Activated naive CD4-positive, alpha-beta T cell treated with anti-CD3 and anti-CD28 coated beads, Interleukin-2, amount 10 ng/mL, durations not matched to agents 7 days and 5 days (primary cell): ENCODE measurements around the gene OR9G4.

ENCODE experiments used
- CTCF ChIA-PET: fragments of 350-600 bp; sonication (Branson Sonifier 250); formaldehyde crosslinking; loops from one replicate; lab custom pipeline; 2021; ENCODE audit warnings: antibody characterized with exemption; lab: Charles Lee
- DNase-seq: peaks from one replicate; pipeline ENCODE4 v3.0.0-alpha.2; 2020
- H3K27ac Mint-ChIP-seq: one replicate; pipeline ENCODE4 v1.8.0; 2021; ENCODE audit warnings: mild to moderate bottlenecking, moderate library complexity, mixed read lengths
- H3K27me3 Mint-ChIP-seq: one replicate; pipeline ENCODE4 v1.8.0; 2021; ENCODE audit warnings: mild to moderate bottlenecking, mixed read lengths
- H3K36me3 Mint-ChIP-seq: one replicate; pipeline ENCODE4 v1.8.0; 2021; ENCODE audit warnings: mixed read lengths
- H3K4me1 Mint-ChIP-seq: one replicate; pipeline ENCODE4 v1.8.0; 2021; ENCODE audit warnings: mixed read lengths
- H3K4me3 Mint-ChIP-seq: one replicate; pipeline ENCODE4 v1.8.0; 2021; ENCODE audit warnings: mild to moderate bottlenecking, moderate library complexity, mixed read lengths
- H3K9me3 Mint-ChIP-seq: one replicate; pipeline ENCODE4 v1.8.0; 2021; ENCODE audit warnings: mixed read lengths

OR9G4 gene

GRCh38 chr11:56748597-56748996, at the start of gene OR9G4:
Gene OR9G4 (minus strand): TSS chr11:56748697. CDS start chr11:56743766, 4,931 bp downstream.
- no peak within 1 kb of the TSS for H3K4me3 Mint-ChIP-seq
- H3K9me3 Mint-ChIP-seq: peaks cover 6% of the 10 kb centered on the region
- CTCF ChIA-PET: no interaction called here
- no peak for DNase-seq
- no peak within 1 kb of the TSS for H3K27ac Mint-ChIP-seq
- H3K27me3 Mint-ChIP-seq: no peaks in the 10 kb centered on the region
- no peaks in the 10 kb centered on the region for H3K36me3 Mint-ChIP-seq
- H3K4me1 Mint-ChIP-seq: no peaks in the 10 kb centered on the region

- no peak for DNase-seq
- CTCF ChIA-PET: interaction anchor here (0.7 to 1.6 kb wide), 2 partner anchors 13 to 158 kb away, joined by 3 to 7 read pairs; no protein-coding TSS in a partner anchor
- no peaks in the 10 kb centered on the region for H3K4me1 Mint-ChIP-seq
- H3K9me3 Mint-ChIP-seq: no peaks in the 10 kb centered on the region
- H3K36me3 Mint-ChIP-seq: no peaks in the 10 kb centered on the region
- peaks cover 3% of the 10 kb centered on the region for H3K27me3 Mint-ChIP-seq
- no peak overlapping the region for H3K27ac Mint-ChIP-seq
- H3K4me3 Mint-ChIP-seq: no peak overlapping the region
These were observed 35.0 kb upstream of the OR9G4 start for GRCh38 chr11:56783448-56784041.

GRCh38 chr11:56782167-56782847, 33.8 kb upstream of the OR9G4 start:
- CTCF ChIA-PET: interaction anchor here (0.7 to 1.6 kb wide), 4 partner anchors 8 to 157 kb away, joined by 3 to 7 read pairs (median 4); no protein-coding TSS in a partner anchor
- Mint-ChIP-seq H3K27me3 (peaks cover 3% of the 10 kb centered on the region), H3K36me3 (no peaks in the 10 kb centered on the region), H3K27ac (no peak overlapping the region), H3K4me1 (no peaks in the 10 kb centered on the region), H3K4me3 (no peak overlapping the region), H3K9me3 (no peaks in the 10 kb centered on the region)
- no peak for DNase-seq

DNA sequence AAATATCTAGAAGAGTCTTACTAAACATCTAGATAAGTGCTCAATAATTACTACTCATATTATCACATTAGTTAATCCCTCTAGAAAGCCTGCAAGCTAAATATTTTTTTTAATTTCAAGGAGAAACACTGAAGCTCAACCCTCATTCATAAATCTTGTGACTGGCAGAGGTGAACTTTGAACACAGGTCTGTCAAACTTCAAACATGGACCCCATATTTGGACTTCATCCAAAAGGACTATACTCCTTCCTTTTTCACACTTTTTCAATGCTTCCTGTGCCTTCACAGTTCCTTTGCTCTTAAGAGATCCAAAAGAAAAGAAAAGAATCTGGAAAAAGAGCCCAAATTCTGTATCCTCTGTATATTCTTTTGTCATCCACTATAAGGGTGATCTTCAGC, 28.3 kb upstream of the OR9G4 start:
- Mint-ChIP-seq H3K27me3 (no peaks in the 10 kb centered on the region), H3K36me3 (no peaks in the 10 kb centered on the region), H3K4me3 (no peak overlapping the region), H3K4me1 (no peaks in the 10 kb centered on the region), H3K27ac (no peak overlapping the region), H3K9me3 (peaks cover under 1% of the 10 kb centered on the region)
- CTCF ChIA-PET: no interaction called here
- no peak for DNase-seq

GRCh38 chr11:56764976-56765375, 16.5 kb upstream of the OR9G4 start:
- H3K4me1 Mint-ChIP-seq: no peaks in the 10 kb centered on the region
- no peaks in the 10 kb centered on the region for H3K27me3 Mint-ChIP-seq
- H3K9me3 Mint-ChIP-seq: no peaks in the 10 kb centered on the region
- CTCF ChIA-PET: no interaction called here
- DNase-seq: no peak
- no peak overlapping the region for H3K4me3 Mint-ChIP-seq
- no peaks in the 10 kb centered on the region for H3K36me3 Mint-ChIP-seq
- no peak overlapping the region for H3K27ac Mint-ChIP-seq

GRCh38 chr11:56751480-56751879, 3.0 kb upstream of the OR9G4 start:
- no peaks in the 10 kb centered on the region for H3K36me3 Mint-ChIP-seq
- no peak for DNase-seq
- no peak overlapping the region for H3K27ac Mint-ChIP-seq
- CTCF ChIA-PET: no interaction called here
- H3K4me3 Mint-ChIP-seq: no peak overlapping the region
- H3K4me1 Mint-ChIP-seq: no peaks in the 10 kb centered on the region
- H3K9me3 Mint-ChIP-seq: peaks cover 5% of the 10 kb centered on the region
- H3K27me3 Mint-ChIP-seq: no peaks in the 10 kb centered on the region

- Mint-ChIP-seq H3K9me3 (peaks cover 6% of the 10 kb centered on the region), H3K4me3 (no peak overlapping the region), H3K36me3 (no peaks in the 10 kb centered on the region), H3K27me3 (no peaks in the 10 kb centered on the region), H3K4me1 (no peaks in the 10 kb centered on the region), H3K27ac (no peak overlapping the region)
- CTCF ChIA-PET: no interaction called here
- no peak for DNase-seq
These were observed 1.7 kb upstream of the OR9G4 start for GRCh38 chr11:56750190-56750589.

GRCh38 chr11:56740886-56741285, 7.6 kb downstream of the OR9G4 start:
- CTCF ChIA-PET: no interaction called here
- Mint-ChIP-seq H3K36me3 (no peaks in the 10 kb centered on the region), H3K4me1 (no peaks in the 10 kb centered on the region), H3K27ac (no peak overlapping the region), H3K27me3 (no peaks in the 10 kb centered on the region), H3K4me3 (no peak overlapping the region), H3K9me3 (peaks cover 13% of the 10 kb centered on the region)
- DNase-seq: no peak

DNA sequence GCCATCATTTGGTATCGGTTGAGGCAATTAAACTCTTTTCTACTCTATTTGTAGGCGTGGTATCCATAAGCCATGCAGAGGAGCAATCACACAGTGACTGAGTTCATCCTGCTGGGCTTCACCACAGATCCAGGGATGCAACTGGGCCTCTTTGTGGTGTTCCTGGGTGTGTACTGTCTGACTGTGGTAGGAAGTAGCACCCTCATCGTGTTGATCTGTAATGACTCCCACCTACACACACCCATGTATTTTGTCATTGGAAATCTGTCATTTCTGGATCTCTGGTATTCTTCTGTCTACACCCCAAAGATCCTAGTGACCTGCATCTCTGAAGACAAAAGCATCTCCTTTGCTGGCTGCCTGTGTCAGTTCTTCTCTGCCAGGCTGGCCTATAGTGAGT, 8.4 kb downstream of the OR9G4 start:
- Mint-ChIP-seq H3K4me3 (no peak overlapping the region), H3K36me3 (no peaks in the 10 kb centered on the region), H3K27ac (no peak overlapping the region), H3K4me1 (no peaks in the 10 kb centered on the region), H3K27me3 (no peaks in the 10 kb centered on the region), H3K9me3 (peaks cover 13% of the 10 kb centered on the region)
- no peak for DNase-seq
- CTCF ChIA-PET: no interaction called here

DNA sequence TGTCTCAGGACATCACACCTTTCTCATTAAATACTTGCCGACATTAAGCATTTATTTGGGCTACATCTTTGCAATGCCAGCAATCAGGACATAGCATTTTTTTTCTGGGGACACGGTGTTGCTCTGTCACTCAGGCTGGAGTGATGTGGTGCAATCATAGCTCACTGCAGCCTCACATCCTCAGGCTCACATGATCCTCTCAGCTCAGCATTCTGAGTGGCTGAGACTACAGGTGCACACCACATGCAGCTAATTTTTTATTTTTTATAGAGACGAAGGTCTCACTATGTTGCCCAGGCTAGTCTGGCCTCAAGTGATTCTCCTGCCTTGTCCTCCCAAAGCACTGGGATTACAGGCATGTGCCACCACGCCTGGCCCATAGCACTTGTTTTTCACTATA, 28.0 kb downstream of the OR9G4 start:
- H3K4me1 Mint-ChIP-seq: no peaks in the 10 kb centered on the region
- H3K27ac Mint-ChIP-seq: no peak overlapping the region
- no peak overlapping the region for H3K4me3 Mint-ChIP-seq
- peaks cover 11% of the 10 kb centered on the region for H3K9me3 Mint-ChIP-seq
- CTCF ChIA-PET: no interaction called here
- no peaks in the 10 kb centered on the region for H3K36me3 Mint-ChIP-seq
- H3K27me3 Mint-ChIP-seq: no peaks in the 10 kb centered on the region
- no peak for DNase-seq

DNA sequence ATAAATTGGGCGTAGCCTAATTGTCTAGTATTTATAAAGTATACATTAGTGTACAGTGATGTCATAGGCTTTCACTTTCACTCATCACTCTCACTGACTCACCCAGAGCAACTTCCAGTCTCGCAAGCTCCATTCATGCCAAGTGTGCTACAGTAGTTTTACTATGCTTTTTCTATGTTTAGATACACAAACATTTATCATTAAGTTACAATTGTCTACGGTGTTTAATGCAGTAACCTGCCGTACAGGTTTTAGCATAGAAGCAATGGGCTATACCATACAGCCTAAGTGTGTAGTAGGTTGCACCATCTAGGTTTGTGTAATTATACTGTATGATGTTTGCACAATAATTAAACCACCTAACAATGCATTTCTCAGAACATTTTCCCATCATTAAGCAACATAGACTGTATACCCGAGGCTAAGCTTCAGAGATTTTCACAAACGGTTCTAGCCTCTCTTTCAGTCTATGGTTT, 32.1 kb downstream of the OR9G4 start:
- no peak for DNase-seq
- H3K27me3 Mint-ChIP-seq: no peaks in the 10 kb centered on the region
- H3K9me3 Mint-ChIP-seq: peaks cover 25% of the 10 kb centered on the region
- no peak overlapping the region for H3K27ac Mint-ChIP-seq
- no peaks in the 10 kb centered on the region for H3K4me1 Mint-ChIP-seq
- CTCF ChIA-PET: no interaction called here
- H3K4me3 Mint-ChIP-seq: no peak overlapping the region
- H3K36me3 Mint-ChIP-seq: no peaks in the 10 kb centered on the region

GRCh38 chr11:56714206-56714605, 34.3 kb downstream of the OR9G4 start:
- CTCF ChIA-PET: no interaction called here
- Mint-ChIP-seq H3K27ac (no peak overlapping the region), H3K4me1 (no peaks in the 10 kb centered on the region), H3K9me3 (peaks cover 22% of the 10 kb centered on the region), H3K4me3 (no peak overlapping the region), H3K27me3 (no peaks in the 10 kb centered on the region), H3K36me3 (no peaks in the 10 kb centered on the region)
- no peak for DNase-seq

DNA sequence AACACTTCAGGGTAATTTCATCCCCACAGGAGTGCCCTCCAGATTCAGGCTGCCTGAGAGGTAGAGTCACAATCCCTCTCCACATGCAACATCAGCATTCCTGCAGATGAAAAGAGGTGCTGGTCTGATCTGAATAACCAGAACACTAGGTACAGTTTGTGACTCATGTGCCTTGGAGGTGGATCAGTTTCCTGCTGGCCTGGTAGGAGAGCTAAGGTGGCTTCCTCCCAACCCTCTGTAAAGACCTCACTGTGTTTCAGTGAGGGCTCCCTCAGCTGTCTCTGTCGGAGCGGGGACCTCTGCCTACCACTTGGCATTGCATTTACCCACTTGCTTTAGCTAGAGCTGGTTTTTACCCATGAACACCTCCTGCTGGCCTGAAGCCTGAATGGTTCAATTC, 42.0 kb downstream of the OR9G4 start:
- no peaks in the 10 kb centered on the region for H3K36me3 Mint-ChIP-seq
- H3K4me3 Mint-ChIP-seq: no peak overlapping the region
- H3K4me1 Mint-ChIP-seq: no peaks in the 10 kb centered on the region
- no peak for DNase-seq
- CTCF ChIA-PET: no interaction called here
- H3K27ac Mint-ChIP-seq: no peak overlapping the region
- H3K27me3 Mint-ChIP-seq: no peaks in the 10 kb centered on the region
- peaks cover 11% of the 10 kb centered on the region for H3K9me3 Mint-ChIP-seq

- Mint-ChIP-seq H3K27me3 (no peaks in the 10 kb centered on the region), H3K27ac (no peak overlapping the region), H3K36me3 (no peaks in the 10 kb centered on the region), H3K4me1 (no peaks in the 10 kb centered on the region), H3K4me3 (no peak overlapping the region), H3K9me3 (peaks cover 13% of the 10 kb centered on the region)
- DNase-seq: no peak
- CTCF ChIA-PET: no interaction called here
These were observed 42.6 kb downstream of the OR9G4 start for GRCh38 chr11:56705784-56706396.
